HFFc6 (cell line): ENCODE measurements around the gene GALNT4. TPM values are rescaled to one million over a fixed set of nuclear protein-coding genes. Genes with fewer than 3 reads are reported as not detected.

Experiments used
- DNase-seq: peaks from one replicate; pipeline ENCODE4 v3.0.0-alpha.2; 2018
- H3K27ac Mint-ChIP-seq: 2 replicates; pipeline ENCODE4 v1.8.0; 2020; ENCODE audit warnings: mild to moderate bottlenecking, mixed read lengths
- H3K27me3 Mint-ChIP-seq: 2 replicates; pipeline ENCODE4 v1.8.0; 2021; ENCODE audit warnings: mild to moderate bottlenecking, moderate library complexity, mixed read lengths; ENCODE audit not compliant: insufficient read depth
- H3K36me3 Mint-ChIP-seq: 2 replicates; pipeline ENCODE4 v1.8.0; 2021; ENCODE audit warnings: low read depth, mixed read lengths
- H3K4me1 Mint-ChIP-seq: 2 replicates; pipeline ENCODE4 v1.8.0; 2020; ENCODE audit warnings: low read depth, mixed read lengths
- H3K4me3 Mint-ChIP-seq: 2 replicates; pipeline ENCODE4 v1.8.0; 2020; ENCODE audit warnings: mild to moderate bottlenecking, moderate library complexity, mixed read lengths
- H3K9me3 Mint-ChIP-seq: 2 replicates; pipeline ENCODE4 v1.8.0; 2020; ENCODE audit warnings: mild to moderate bottlenecking, mixed read lengths
- total RNA-seq, 6 experiments: library from RNA; stranded (reverse); fragmentation: NEBNext Ultra II Directional; extraction: Animal tissue kit (Norgen Biotek cat#: 25700); gene quantifications; 2 replicates in 1 of 6; 3 replicates in 5 of 6; pipeline ENCODE4 v1.2.3, GENCODE V29; 2021
- TF ChIP-seq, protein P1 (sequence below): fragments of 200-600 bp; sonication (generic); IDR thresholded peaks from 2 replicates; pipeline ENCODE4 v1.5.0; 2021; ENCODE audit warnings: antibody characterized with exemption, mild to moderate bottlenecking

GALNT4 gene
- total RNA-seq, 6 experiments from 2014 or later: 6.9 to 8.1 (median 7.4) TPM

DNA sequence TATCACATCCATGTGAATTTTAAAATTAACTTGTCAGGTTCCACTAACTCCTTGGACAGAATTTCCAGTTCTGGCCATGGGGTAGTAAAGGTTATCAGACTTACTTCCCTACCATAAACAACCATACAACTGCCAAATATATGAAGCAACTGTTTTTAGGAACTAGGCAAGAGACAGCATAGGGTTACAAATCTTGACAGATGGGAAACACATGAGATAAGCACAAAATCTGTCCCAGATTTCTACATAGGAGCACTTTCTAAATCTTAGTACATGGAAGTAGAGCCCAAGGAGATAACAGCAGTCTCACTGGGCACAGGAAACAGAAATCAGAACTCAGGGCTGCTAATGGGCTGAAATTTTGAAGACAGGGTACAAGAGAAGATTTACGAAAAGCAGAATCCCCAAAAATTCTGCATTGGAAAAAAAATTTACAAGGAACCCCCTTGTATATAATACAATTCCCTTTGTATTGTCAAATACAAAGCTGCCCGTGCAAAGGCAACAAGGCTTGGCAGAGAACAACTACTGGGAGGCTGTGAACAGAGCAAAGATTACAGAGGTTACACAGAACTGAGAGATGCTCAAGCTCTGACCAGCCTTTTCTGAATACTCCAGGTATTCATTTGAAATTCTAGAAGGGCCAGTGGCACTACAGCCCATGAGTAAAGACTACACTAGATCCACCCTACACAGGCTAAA, 43.2 kb downstream of the GALNT4 start:
- Mint-ChIP-seq H3K9me3 (no peaks in the 10 kb centered on the region), H3K27ac (no peak overlapping the region), H3K36me3 (no peaks in the 10 kb centered on the region; the same call in 1 of the 2 replicates), H3K27me3 (peaks cover 2% of the 10 kb centered on the region; the same call in 1 of the 2 replicates), H3K4me1 (peaks cover 32% of the 10 kb centered on the region), H3K4me3 (no peak overlapping the region)
- DNase-seq: no peak
- TF ChIP-seq, protein P1, sequence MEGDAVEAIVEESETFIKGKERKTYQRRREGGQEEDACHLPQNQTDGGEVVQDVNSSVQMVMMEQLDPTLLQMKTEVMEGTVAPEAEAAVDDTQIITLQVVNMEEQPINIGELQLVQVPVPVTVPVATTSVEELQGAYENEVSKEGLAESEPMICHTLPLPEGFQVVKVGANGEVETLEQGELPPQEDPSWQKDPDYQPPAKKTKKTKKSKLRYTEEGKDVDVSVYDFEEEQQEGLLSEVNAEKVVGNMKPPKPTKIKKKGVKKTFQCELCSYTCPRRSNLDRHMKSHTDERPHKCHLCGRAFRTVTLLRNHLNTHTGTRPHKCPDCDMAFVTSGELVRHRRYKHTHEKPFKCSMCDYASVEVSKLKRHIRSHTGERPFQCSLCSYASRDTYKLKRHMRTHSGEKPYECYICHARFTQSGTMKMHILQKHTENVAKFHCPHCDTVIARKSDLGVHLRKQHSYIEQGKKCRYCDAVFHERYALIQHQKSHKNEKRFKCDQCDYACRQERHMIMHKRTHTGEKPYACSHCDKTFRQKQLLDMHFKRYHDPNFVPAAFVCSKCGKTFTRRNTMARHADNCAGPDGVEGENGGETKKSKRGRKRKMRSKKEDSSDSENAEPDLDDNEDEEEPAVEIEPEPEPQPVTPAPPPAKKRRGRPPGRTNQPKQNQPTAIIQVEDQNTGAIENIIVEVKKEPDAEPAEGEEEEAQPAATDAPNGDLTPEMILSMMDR: no peak

DNA sequence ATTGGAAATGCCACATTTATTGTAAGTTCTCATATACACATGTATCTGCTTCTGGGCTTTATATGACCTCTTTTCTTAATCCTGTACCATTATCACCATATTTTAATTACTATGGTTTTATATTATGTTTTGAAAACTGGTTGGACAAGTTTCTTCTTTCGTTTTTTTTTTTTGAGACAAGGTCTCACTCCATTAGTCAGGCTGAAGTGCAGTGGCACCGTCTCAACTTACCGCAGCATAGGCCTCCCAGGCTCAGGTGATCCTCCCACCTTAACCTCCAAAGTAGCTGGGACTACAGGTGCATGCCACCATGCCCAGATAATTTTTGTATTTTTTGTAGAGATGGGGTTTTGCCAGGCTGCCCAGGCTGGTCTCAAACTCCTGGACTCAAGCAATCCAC, 44.6 kb downstream of the GALNT4 start:
- peaks cover 43% of the 10 kb centered on the region for H3K4me1 Mint-ChIP-seq
- H3K36me3 Mint-ChIP-seq: no peaks in the 10 kb centered on the region
- no peak overlapping the region for H3K4me3 Mint-ChIP-seq
- no peaks in the 10 kb centered on the region for H3K27me3 Mint-ChIP-seq
- DNase-seq: no peak
- H3K9me3 Mint-ChIP-seq: no peaks in the 10 kb centered on the region
- H3K27ac Mint-ChIP-seq: no peak overlapping the region
- TF ChIP-seq, protein P1: no peak

DNA sequence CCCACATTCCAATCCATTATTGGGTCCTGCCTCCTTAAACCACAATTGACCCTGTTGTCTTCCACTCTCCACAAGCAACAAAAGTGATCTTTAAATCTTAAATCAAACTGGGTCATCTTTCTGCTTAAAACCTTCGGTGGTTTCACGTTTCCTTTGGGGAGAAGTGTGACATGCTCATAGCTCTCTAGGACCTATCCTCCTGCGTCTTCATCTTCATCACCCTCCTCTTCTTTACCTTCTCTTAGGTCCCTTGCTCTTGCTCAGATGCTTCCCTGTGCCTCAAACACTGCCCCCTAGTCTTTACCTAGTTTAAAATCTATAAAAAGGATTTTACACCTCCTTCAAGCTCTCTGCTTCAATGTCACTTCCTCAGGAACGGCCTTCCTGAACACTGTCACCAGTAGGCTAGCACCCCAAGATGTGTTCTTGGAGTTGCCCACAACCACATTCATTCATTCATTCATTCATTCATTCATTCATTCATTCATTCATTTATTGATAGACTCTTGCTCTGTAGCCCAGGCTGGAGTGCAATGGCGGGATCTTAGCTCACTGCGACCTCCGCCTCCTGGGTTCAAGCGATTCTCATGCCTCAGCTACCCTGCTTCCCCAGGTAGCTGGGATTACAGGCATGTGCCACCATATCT, 46.8 kb downstream of the GALNT4 start:
- Mint-ChIP-seq H3K9me3 (no peaks in the 10 kb centered on the region), H3K4me3 (no peak overlapping the region), H3K36me3 (no peaks in the 10 kb centered on the region), H3K4me1 (peaks cover 52% of the 10 kb centered on the region), H3K27me3 (no peaks in the 10 kb centered on the region), H3K27ac (no peak overlapping the region)
- TF ChIP-seq, protein P1: no peak; the same call in 1 of the 2 replicates
- no peak for DNase-seq

DNA sequence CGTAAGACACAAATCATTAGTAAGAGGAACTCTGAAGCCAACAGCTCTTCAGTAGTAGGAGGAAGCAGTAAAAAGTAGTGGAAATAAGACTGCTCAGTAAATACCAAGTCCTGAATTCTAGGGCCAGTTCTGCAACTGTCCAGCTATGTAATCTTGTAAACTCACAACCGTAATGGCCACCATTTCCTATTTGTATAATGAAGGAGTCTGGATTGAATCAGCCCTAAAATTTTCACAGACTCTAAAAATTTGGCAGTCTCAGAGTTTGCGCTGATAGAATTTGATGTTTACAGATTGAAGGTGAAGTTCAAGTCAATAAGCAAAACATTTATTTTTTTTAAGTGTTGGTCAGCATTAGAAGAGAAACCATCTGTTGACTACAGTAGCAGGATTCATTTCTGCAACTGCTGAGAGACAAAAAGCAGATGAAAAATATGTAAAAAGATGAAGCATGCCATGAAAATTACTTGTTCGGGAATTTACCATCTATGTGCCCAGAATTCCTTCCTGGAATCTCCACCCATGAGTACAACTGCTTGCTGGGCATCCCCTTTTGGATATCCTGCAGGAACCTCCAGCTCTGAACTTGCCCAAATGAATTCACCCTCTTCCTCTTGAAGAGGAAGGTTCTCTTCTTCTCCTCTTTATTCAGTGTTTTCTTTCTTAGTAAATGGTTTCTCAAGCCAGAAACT, 47.5 kb downstream of the GALNT4 start:
- Mint-ChIP-seq H3K9me3 (no peaks in the 10 kb centered on the region), H3K36me3 (no peaks in the 10 kb centered on the region), H3K27ac (no peak overlapping the region), H3K27me3 (no peaks in the 10 kb centered on the region), H3K4me1 (peaks cover 59% of the 10 kb centered on the region), H3K4me3 (no peak overlapping the region)
- TF ChIP-seq, protein P1: no peak
- DNase-seq: no peak

DNA sequence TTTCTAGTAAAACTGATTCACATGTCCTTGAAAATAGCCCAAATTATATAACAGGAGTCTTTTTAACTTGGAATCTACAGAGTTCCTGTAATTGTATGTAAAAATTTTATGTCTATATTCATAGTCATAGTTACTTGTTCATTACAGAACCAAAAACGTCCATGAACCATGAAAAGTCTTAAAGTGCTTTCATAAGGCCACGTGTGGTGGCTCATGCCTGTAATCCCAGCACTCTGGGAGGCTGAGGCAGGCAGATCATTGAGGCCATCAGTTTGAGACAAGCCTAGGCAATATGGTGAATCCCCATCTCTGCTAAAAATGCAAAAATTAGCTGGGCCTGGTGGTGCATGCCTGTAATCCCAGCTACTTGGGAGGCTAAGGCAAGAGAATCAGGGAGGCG, 48.4 kb downstream of the GALNT4 start:
- Mint-ChIP-seq H3K9me3 (no peaks in the 10 kb centered on the region), H3K27ac (no peak overlapping the region), H3K36me3 (no peaks in the 10 kb centered on the region), H3K27me3 (no peaks in the 10 kb centered on the region), H3K4me1 (peaks cover 66% of the 10 kb centered on the region), H3K4me3 (no peak overlapping the region)
- DNase-seq: no peak
- TF ChIP-seq, protein P1: no peak
